ENCODE measurements around the gene ARHGEF19.

DNA sequence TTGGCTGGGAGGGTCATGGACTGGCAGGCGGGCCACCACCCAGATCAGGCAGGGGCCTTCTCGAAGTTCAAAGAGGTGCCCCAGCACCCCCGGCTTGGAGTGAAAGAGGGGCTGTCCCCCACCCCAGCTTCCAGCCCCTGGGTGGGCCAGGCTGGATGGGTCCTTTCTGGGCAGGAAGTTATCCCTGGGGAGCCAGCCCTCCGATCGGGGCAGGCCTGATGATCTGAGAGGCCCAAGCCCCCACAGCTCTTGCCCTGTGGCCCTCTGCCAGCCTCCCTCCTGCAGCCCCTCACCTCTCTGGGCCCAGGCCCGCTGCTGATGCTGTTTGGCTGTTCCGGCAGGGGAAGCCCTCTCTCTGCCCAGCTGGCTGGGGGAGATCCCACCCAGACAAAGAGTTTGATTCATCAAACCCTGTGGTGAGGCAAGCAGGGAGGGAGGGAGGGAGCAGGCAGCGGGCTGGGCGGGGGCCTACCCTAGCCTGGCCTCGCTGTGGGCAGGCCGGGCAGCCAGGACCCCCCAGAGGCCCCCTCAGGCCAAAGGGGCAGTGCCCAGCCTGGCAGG is 2.5 kb downstream of the ARHGEF19 start:
- no peak for TF ChIP-seq CTCF (conservative IDR thresholded peaks at IDR 0.05; ENCODE audit: low read depth, low read length)
- no peak for TF ChIP-seq ELK1 (IDR thresholded peaks at IDR 0.05; ENCODE audit: borderline replicate concordance, low read depth, low read length)
- TF ChIP-seq FOS (IDR thresholded peaks at IDR 0.05; ENCODE audit: low read depth, low read length) = no peak
- TF ChIP-seq, protein P1, sequence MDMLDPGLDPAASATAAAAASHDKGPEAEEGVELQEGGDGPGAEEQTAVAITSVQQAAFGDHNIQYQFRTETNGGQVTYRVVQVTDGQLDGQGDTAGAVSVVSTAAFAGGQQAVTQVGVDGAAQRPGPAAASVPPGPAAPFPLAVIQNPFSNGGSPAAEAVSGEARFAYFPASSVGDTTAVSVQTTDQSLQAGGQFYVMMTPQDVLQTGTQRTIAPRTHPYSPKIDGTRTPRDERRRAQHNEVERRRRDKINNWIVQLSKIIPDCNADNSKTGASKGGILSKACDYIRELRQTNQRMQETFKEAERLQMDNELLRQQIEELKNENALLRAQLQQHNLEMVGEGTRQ (IDR thresholded peaks at IDR 0.05; ENCODE audit: low read depth, low read length) = no peak
